ENCODE measurements around the gene PDK2. TPM values are rescaled to one million over a fixed set of nuclear protein-coding genes. Genes with fewer than 3 reads are reported as not detected.
A peak's percentile ranks its signal among the peaks of the same experiment; 100 is the strongest.

Gene PDK2
- 27.2 and 38.2 TPM in 2 replicates for total RNA-seq (2014; rRNA removed; shearing (Covaris generic))

- DNase-seq (ENCODE audit: low read depth), result peak; percentile 96
These were observed at the start of gene PDK2 for GRCh38 chr17:50094753-50095619. Gene PDK2, plus strand, starts transcription at chr17:50095351. Its CDS starts 85 bp downstream, at chr17:50095436.

GRCh38 chr17:50046179-50046578 lies 49.0 kb upstream of the PDK2 start:
- DNase-seq (ENCODE audit: low read depth), result no peak

DNA sequence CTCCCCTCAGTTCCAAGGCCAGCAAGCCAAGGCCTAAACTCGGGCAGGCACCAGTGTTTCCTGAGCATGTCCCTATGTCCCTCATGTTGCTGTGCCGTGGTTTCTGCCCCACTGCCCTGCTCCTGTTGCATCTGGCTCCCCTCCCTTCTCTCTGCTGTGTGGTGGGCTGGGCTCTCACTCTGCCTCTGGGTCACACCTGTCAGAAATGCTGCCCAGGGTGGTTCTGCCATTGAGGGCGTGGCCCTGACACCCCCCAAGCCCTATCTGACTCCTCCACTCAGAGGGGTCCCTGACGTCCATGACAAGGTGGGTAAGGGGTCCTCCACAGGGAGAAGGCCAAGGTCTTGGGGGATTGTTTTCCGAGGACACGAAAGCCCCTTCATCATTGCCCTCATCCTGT lies 48.5 kb upstream of the PDK2 start:
- DNase-seq (ENCODE audit: low read depth), result no peak

DNA sequence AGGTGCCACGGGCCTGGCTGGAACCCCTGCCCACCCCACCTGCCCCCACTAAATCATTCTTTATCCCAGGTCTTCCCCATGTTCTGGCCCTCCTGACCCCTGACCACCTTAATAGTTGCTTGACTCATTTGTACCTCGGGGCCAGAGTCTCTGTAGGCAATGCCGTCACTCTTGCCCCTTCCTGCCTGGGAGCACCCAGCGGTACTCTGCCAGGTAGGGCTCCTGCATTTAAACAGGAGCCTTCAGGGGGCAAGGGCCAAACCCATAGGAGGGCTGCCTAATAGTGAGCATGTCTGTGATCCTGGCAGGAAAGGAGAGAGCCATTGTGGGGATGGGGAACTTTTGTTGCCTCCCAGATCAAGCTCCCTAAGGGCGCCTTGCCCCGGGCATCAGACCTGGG lies 48.1 kb upstream of the PDK2 start:
- DNase-seq (ENCODE audit: low read depth), result no peak

DNA sequence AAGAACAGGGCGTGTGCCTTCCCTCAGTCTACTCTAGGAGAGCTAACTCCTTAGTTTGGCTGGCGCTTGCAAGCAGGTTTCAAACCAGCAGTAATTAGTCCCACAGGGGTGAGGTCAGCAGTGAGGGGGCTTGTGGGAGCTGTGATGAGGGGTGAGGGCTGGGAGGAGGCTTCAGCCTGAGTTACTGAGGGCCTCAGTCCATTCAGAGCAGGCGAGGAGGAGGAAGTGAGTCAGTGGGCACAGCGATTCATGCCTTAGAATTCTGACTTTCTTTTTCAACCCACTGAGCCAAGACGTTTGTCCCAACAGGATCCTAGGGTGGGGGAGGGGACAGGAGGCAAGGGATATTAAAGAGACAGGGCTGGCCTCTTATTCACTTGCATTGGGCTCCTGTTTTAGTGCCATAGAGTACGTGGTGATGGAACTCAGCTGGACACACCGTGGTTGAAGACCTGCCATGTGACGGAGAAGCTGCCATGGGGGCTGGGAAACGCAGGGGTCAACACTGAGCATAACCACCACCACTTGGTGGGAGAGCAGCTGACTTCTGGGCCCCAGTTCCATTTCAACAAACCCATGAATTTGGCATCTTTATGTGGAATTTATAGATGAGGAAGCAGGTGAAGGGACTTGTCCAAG lies 47.5 kb upstream of the PDK2 start:
- DNase-seq (ENCODE audit: low read depth), result peak; percentile 95

DNA sequence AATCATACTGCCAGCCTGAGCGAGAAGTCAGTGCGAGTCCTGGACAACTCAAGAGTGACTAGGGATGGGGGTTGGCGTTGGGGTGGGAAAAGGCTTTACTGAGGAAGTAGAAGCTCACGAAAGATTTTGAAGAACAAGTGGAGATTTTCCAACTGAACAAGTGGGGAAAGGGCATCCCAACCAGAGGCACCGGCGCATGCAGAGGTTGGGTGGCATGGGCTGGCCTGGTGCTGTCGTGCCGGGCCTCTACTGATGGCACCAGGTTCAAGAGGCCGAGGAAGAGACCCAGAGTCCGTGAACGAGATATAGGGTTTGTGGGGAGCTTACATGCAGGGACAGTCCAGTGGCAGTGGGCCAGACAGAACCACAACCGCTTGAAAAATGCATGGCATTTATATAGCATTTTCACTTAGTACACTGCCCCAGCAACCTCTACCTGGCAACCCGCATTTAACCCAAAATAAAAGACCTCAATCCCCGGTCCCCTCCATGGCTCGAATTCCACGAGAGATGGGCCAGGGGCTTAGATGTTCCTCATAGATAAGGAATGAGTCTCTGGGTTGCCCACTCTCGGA lies 46.9 kb upstream of the PDK2 start:
- peak; percentile 67 for DNase-seq (ENCODE audit: low read depth)

DNA sequence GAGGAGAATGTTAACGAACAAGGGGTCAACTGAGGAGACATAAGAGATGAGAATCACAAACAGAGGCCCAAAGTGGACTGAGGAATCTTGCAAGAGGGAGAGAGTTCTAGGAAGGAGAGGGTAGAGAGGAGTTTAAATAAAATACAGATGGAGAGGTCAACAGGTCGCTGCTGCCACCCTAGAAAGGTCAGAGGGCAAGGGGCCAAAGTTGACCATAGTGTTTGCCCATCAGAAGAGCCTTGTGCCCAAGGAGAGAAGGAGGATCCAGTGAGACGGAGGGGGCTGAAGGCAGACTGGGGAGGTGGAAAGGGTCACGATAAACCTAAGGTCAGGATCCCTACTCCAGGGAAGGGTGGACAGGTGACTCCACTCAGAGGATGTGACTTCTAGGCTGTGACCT lies 46.2 kb upstream of the PDK2 start:
- no peak for DNase-seq (ENCODE audit: low read depth)

DNA sequence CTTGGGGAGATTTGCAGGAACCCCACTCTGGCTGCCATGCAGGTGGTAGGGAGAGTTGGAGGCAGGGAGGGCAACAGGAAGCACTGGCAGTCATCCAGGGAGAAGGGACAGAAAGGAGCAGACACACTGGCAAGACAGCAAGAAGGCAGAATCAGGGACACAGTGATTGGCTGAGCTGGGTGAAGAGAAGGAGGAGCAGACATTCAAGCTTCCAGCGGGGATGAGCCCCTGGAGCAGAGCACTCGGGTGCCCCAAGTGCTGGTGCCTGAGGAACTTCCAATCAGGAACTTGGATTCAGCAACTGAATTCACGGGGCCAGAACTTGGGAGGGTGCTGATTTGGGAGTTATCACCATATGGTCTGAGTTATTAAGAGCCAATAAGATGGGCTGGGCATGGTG lies 45.5 kb upstream of the PDK2 start:
- peak; percentile 88 for DNase-seq (ENCODE audit: low read depth)

DNA sequence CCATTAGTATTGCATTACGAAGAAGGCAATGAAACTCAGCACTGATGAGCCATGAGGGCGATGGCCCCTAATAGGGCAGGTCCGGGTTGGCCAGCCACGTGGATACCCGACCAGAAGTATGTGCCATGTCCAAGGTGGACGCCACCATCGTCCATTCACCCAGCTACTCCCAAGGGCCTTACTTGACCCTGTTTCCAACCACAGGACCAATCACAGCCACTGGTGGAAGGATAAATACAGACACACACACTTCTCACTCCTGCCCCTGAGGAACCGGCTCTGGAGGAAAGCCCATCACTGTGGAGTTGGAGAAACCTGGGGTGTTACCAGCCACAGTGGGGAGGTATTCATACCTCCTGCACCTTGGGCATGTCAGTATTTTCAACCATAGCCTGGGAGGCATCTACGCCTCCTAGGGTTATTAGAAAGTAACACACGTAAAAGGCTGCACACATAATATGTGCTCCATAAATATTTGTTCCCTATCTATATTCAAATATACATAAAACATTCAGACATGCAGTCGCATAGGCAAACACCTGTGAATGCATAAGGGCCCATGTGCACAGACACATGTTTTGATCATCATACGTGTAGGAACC lies 44.6 kb upstream of the PDK2 start:
- DNase-seq (ENCODE audit: low read depth), result peak; percentile 76

DNA sequence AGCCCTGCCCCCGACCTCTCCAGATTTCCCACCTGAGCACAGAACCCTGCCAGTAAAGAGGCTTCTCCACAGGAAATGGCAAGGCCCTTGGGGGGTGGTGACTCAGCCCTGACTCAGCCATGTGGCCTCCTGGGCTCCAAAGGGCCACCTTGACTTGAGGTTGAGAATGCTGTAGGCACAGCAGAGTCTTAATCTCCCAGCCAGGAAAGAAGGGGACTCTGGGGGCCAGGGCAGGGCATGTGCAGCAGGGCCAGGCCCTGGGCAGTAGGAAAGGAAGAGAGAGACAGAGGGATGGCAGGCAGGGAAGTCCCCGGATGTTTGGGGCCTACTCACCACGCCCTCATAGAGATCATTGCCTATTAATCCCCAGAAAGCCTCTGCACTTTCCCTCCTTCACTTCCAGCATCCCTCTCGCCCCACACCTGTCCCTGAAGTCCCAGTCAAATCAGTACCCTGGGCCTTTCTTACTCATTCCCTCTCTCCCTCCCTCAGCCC lies 44.0 kb upstream of the PDK2 start:
- peak; percentile 99 for DNase-seq (ENCODE audit: low read depth)

GRCh38 chr17:50051606-50052005 lies 43.5 kb upstream of the PDK2 start:
- DNase-seq (ENCODE audit: low read depth), result no peak

DNA sequence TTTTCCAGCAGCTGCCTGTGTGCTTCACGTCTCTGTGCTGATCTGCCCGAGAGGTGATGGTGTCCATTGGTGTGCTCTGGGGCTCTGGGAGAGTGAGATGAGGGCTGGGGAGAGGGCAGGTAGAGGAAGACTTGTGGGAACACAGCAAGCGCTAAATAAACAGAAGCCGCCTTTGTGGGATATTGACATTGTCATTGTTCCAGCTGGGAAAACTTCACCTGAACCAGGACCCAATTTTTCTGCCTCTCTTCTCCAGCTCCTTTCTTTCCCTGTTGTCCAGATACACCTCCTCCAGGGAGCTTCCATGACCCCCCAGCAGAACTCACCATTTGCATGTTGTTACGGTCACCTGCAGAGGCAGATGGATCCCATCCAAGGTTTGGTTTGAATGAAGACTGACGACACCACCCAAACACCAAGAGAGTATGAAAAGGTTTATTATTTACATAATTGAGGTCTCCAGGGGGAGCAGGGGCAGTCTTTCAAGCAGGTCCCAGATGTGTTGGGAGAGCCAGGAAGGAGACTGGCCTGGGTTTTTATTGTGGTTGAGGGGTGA lies 42.8 kb upstream of the PDK2 start:
- DNase-seq (ENCODE audit: low read depth), result no peak

- DNase-seq (ENCODE audit: low read depth), result peak; percentile 62
These were observed 42.1 kb upstream of the PDK2 start for GRCh38 chr17:50052822-50053653.

DNA sequence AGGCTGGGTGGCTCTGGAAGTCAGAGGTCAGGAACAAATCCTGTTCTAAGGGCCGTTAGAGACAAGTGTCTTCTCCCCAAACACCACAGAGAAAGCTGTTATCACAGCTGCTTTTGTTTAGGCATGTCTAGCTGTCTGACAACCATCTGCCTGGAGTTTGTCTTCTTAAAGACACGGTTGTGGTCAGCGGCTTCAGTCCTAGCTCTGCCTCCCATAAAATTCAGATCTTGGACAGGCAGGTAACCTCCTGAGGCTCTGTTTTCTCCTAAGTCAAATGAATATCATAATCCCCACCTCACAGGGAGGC lies 41.5 kb upstream of the PDK2 start:
- DNase-seq (ENCODE audit: low read depth), result no peak

DNA sequence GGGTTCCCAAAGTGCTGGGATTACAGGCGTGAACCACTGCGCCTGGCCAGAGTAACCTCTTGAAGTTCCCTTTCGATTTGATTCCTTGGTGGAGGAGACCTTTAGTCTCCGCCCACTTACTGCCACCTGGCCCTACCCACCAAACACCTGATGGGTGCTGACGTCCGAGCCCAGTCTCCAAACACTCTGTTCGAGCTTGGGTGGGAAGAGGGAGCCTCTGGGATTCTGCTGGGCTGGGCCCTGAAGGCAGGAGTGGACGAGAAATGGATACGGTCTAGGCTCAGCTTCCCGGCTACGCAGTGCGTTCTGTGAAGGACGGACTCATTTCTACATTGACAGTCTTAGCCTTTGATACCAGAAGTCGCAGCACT lies 40.1 kb upstream of the PDK2 start:
- peak; percentile 64 for DNase-seq (ENCODE audit: low read depth)

DNA sequence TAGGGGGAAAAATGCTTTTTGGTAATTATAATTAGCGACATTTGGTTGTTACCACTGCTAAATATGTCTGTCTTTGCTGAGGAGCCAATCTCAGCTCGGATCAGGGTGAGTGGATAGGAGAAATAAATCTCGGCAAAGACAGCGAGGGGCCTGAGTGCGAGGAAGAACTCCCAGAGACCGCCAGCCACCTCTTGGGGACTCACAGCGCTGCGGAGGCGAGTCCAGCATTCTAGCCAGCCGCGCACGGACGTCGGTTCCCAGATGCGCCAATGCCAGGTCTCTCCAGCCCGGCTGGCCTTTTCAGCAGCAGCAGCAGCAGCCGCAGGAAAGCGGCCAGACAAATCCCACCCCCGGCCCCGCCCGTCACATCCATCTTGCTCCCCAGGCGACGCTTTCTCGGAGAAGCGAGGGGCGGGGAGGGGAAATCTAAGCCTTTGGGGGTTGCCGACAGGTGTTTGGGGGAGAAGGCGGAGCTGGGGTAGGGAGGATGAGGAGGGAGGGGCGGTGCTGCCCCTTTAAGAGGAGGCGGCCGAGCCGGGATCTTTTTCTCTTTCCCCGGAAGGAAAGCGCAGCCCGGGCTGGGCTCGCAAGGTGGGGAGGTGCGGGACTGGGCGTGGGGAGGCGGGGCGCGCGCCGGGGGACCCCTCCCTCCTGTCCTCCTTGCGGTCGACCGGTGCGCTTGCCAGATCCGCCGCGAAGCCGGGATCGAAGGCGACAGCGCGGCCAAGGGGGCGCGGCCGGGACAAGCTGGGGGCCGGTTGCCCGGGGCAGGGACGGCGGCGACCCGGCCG lies 39.5 kb upstream of the PDK2 start, which contains the start of gene ITGA3:
Gene ITGA3, plus strand, starts transcription at position 685 of the 791 bp plus-strand sequence. CDS start 330 bp downstream, outside the sequence.
- DNase-seq (ENCODE audit: low read depth), result peak; percentile 97

DNA sequence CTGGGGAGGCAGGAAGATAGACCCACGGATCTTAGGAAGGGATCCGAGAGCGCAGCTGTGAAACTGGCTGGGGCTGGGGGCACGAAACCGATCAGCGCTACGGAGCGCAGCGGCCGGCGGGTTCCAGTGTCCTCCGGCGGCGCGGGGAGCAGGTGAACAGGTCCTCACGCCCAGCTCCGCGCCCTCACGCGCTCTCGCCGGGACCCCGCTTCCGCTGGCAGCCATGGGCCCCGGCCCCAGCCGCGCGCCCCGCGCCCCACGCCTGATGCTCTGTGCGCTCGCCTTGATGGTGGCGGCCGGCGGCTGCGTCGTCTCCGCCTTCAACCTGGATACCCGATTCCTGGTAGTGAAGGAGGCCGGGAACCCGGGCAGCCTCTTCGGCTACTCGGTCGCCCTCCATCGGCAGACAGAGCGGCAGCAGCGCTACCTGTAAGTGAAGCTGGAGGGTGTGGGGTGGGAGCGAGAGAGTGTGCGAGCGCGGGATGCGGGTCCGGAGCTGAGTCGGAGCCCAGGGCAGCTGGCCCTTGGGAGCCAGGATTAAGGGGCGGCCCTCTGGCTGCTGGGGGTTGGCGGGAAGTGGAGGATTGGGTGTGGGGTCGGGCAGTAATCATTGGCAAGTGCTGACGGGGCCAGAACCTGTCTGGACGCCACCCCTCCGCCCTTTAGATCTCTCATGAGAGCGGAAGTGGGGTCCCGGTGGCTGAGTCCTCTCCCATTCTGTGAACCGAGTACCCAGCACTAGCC lies 38.8 kb upstream of the PDK2 start:
- DNase-seq (ENCODE audit: low read depth), result peak; percentile 63

DNA sequence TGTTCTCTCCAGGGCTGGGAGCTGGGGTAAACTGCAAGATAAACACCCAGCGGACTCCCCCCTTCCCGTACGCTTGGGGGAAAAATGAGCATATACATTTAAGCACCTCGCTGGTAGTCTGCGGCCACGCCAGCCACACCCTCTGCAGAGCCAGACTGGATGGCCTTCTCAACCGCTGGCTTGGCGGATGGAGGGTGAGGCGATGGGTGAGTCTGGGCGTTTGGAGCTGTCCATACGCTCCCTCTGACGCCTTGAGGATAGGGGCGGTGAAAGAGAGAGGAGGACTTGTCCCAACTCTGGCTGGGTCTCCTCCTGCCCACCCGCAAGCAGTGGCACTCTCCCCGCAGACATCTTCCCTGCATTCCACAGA lies 38.2 kb upstream of the PDK2 start:
- DNase-seq (ENCODE audit: low read depth), result peak; percentile 62

- no peak for DNase-seq (ENCODE audit: low read depth)
These were observed 37.6 kb upstream of the PDK2 start for GRCh38 chr17:50057521-50057991.
